Frontal cortex (tissue), 4 donors: ENCODE measurements around the gene PEAK1. TPM values are rescaled to one million over a fixed set of nuclear protein-coding genes. Genes with fewer than 3 reads are reported as not detected.

ENCODE experiments used
- DNase-seq, 2 donors: peaks; one replicate each; pipeline ENCODE4 v3.0.0; 2012; ENCODE audit warnings: low spot score in 2 of 2
- FAIRE-seq: peaks from 2 replicates; lab custom pipeline; 2012; peaks lifted over from hg19 to GRCh38; lab: Jason Lieb, UNC
- total RNA-seq: library from RNA; depleted of rRNA; stranded (reverse); fragments of >200 nt; gene quantifications from one replicate; pipeline ENCODE4 v1.2.3, GENCODE V29; 2014
- donor health status: control.
- donor health status: control.
- donor health status: control.

The PEAK1 gene
- total RNA-seq, 1 donor from 2014 or later = 15.9 TPM

- no peak for FAIRE-seq
- peak; percentile 33 to 45 for DNase-seq
Measured at GRCh38 chr15:77118882-77119321, 301.0 kb downstream of the PEAK1 start.

- FAIRE-seq = no peak
- DNase-seq = no peak
Measured at GRCh38 chr15:77115179-77115578, 304.7 kb downstream of the PEAK1 start.

GRCh38 chr15:77112838-77113504 is 306.9 kb downstream of the PEAK1 start:
- no peak for FAIRE-seq

GRCh38 chr15:77111789-77112188 is 308.1 kb downstream of the PEAK1 start:
- FAIRE-seq (no peak), DNase-seq (no peak)

More at GRCh38 chr15:77112838-77113504, 306.9 kb downstream of the PEAK1 start:
- DNase-seq = no peak

- FAIRE-seq (no peak), DNase-seq (peak; percentile 23 to 46)
Measured at GRCh38 chr15:77107531-77108355, 312.2 kb downstream of the PEAK1 start.

GRCh38 chr15:77107068-77107467 is 312.8 kb downstream of the PEAK1 start:
- DNase-seq (no peak), FAIRE-seq (no peak)

- FAIRE-seq (no peak), DNase-seq (no peak)
Measured at GRCh38 chr15:77104155-77104554, 315.7 kb downstream of the PEAK1 start.

- DNase-seq (no peak), FAIRE-seq (no peak)
Measured at GRCh38 chr15:77099741-77100463, 320.0 kb downstream of the PEAK1 start.

- no peak for FAIRE-seq
Measured at GRCh38 chr15:77098572-77098971, 321.3 kb downstream of the PEAK1 start.

GRCh38 chr15:77097921-77098320 is 322.0 kb downstream of the PEAK1 start:
- FAIRE-seq = no peak
- no peak for DNase-seq

More at GRCh38 chr15:77098572-77098971, 321.3 kb downstream of the PEAK1 start:
- no peak for DNase-seq

GRCh38 chr15:77097248-77097721 is 322.6 kb downstream of the PEAK1 start:
- DNase-seq = no peak
- FAIRE-seq = no peak

GRCh38 chr15:77096541-77096940 is 323.4 kb downstream of the PEAK1 start:
- no peak for FAIRE-seq
- DNase-seq = no peak

- FAIRE-seq = no peak
Measured at GRCh38 chr15:77096138-77096537, 323.8 kb downstream of the PEAK1 start.

GRCh38 chr15:77094397-77095030 is 325.4 kb downstream of the PEAK1 start:
- no peak for FAIRE-seq

More at GRCh38 chr15:77096138-77096537, 323.8 kb downstream of the PEAK1 start:
- DNase-seq = no peak

GRCh38 chr15:77093436-77093835 is 326.5 kb downstream of the PEAK1 start:
- DNase-seq = no peak
- no peak for FAIRE-seq

More at GRCh38 chr15:77094397-77095030, 325.4 kb downstream of the PEAK1 start:
- DNase-seq = no peak

- FAIRE-seq (no peak), DNase-seq (no peak)
Measured at GRCh38 chr15:77091097-77091496, 328.8 kb downstream of the PEAK1 start.

- FAIRE-seq = no peak
- DNase-seq = no peak
Measured at GRCh38 chr15:77087213-77087612, 332.7 kb downstream of the PEAK1 start.

- FAIRE-seq (no peak), DNase-seq (no peak)
Measured at GRCh38 chr15:77085297-77085696, 334.6 kb downstream of the PEAK1 start.

GRCh38 chr15:77084436-77084835 is 335.5 kb downstream of the PEAK1 start:
- FAIRE-seq (no peak), DNase-seq (no peak)
